Testis (tissue), 2 donors: ENCODE results near the gene VWA1.
"Not testable (repeated sequence)": the region's sequence is repeated elsewhere in the genome, so short reads cannot be mapped to it uniquely, and the experiment has no call there.

Experiments
- CTCF ChIP-seq, 3 experiments: fragments of 450-650 bp in 2 of 3; fragments of 200-600 bp in 1 of 3; sonication (generic) in 1 of 3; IDR thresholded peaks; one replicate each; pipeline ENCODE4 v1.5.1; 2016 to 2019; ENCODE audit warnings: antibody characterized with exemption in 3 of 3, mild to moderate bottlenecking in 2 of 3, moderate library complexity in 1 of 3
- POLR2A ChIP-seq: fragments of 450-650 bp; IDR thresholded peaks from one replicate; pipeline ENCODE4 v1.6.1; 2017; ENCODE audit warnings: antibody characterized with exemption, mild to moderate bottlenecking, moderate library complexity

GRCh38 chr1:1456683-1457255 lies 21.3 kb downstream of the VWA1 start:
- not testable (repeated sequence) for TF ChIP-seq CTCF (IDR thresholded peaks at IDR 0.05); POLR2A
